HFFc6 (cell line): ENCODE results near the gene SH3BP5. TPM values are rescaled to one million over a fixed set of nuclear protein-coding genes. Genes with fewer than 3 reads are reported as not detected.
A peak's percentile ranks its signal among the peaks of the same experiment; 100 is the strongest.

Experiments used
- DNase-seq: peaks from one replicate; pipeline ENCODE4 v3.0.0-alpha.2; 2018
- H3K27ac Mint-ChIP-seq: 2 replicates; pipeline ENCODE4 v1.8.0; 2020; ENCODE audit warnings: mild to moderate bottlenecking, mixed read lengths
- H3K27me3 Mint-ChIP-seq: 2 replicates; pipeline ENCODE4 v1.8.0; 2021; ENCODE audit warnings: mild to moderate bottlenecking, moderate library complexity, mixed read lengths; ENCODE audit not compliant: insufficient read depth
- H3K36me3 Mint-ChIP-seq: 2 replicates; pipeline ENCODE4 v1.8.0; 2021; ENCODE audit warnings: low read depth, mixed read lengths
- H3K4me1 Mint-ChIP-seq: 2 replicates; pipeline ENCODE4 v1.8.0; 2020; ENCODE audit warnings: low read depth, mixed read lengths
- H3K4me3 Mint-ChIP-seq: 2 replicates; pipeline ENCODE4 v1.8.0; 2020; ENCODE audit warnings: mild to moderate bottlenecking, moderate library complexity, mixed read lengths
- H3K9me3 Mint-ChIP-seq: 2 replicates; pipeline ENCODE4 v1.8.0; 2020; ENCODE audit warnings: mild to moderate bottlenecking, mixed read lengths
- total RNA-seq, 6 experiments: library from RNA; stranded (reverse); fragmentation: NEBNext Ultra II Directional; extraction: Animal tissue kit (Norgen Biotek cat#: 25700); gene quantifications; 2 replicates in 1 of 6; 3 replicates in 5 of 6; pipeline ENCODE4 v1.2.3, GENCODE V29; 2021
- TF ChIP-seq, protein P1 (sequence below): fragments of 200-600 bp; sonication (generic); IDR thresholded peaks from 2 replicates; pipeline ENCODE4 v1.5.0; 2021; ENCODE audit warnings: antibody characterized with exemption, mild to moderate bottlenecking

The SH3BP5 gene
- total RNA-seq, 6 experiments from 2014 or later, result 10.8 to 14.2 (median 11.9) TPM

DNA sequence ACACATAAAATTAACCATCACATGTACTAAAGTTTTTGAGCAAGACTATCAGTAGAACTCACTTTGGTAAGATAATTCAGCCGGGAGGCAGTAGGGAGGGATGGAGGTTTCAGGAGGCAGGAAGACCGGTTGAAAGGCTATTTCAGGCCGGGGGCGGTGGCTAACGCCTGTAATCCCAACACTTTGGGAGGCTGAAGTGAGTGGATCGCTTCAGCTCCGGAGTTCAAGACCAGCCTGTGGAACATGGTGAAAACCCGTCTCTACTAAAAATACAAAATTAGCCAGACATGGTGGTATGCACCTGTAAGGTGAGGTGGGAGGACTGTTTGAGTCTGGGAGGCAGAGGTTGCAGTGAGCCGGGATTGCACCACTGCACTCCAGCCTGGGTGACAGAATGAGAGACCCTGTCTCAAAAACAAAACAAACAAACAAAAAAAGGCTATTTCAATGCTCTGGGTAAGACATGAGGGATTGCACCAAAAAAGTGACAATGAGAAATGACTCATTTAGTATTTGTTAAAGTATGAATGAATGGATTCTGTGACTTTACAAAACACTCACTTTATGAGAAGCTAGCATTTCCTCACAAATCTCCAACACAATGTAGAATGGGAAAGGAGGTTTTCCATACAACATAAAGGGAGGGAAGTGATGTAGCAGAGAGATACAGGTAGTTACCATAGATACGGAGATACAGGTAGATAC lies 43.9 kb downstream of the SH3BP5 start:
- DNase-seq, result no peak
- Mint-ChIP-seq H3K27ac (no peak overlapping the region), H3K9me3 (no peaks in the 10 kb centered on the region), H3K36me3 (no peaks in the 10 kb centered on the region), H3K4me3 (no peak overlapping the region), H3K4me1 (peaks cover 31% of the 10 kb centered on the region), H3K27me3 (peaks cover 3% of the 10 kb centered on the region)
- TF ChIP-seq, protein P1, sequence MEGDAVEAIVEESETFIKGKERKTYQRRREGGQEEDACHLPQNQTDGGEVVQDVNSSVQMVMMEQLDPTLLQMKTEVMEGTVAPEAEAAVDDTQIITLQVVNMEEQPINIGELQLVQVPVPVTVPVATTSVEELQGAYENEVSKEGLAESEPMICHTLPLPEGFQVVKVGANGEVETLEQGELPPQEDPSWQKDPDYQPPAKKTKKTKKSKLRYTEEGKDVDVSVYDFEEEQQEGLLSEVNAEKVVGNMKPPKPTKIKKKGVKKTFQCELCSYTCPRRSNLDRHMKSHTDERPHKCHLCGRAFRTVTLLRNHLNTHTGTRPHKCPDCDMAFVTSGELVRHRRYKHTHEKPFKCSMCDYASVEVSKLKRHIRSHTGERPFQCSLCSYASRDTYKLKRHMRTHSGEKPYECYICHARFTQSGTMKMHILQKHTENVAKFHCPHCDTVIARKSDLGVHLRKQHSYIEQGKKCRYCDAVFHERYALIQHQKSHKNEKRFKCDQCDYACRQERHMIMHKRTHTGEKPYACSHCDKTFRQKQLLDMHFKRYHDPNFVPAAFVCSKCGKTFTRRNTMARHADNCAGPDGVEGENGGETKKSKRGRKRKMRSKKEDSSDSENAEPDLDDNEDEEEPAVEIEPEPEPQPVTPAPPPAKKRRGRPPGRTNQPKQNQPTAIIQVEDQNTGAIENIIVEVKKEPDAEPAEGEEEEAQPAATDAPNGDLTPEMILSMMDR, result no peak

DNA sequence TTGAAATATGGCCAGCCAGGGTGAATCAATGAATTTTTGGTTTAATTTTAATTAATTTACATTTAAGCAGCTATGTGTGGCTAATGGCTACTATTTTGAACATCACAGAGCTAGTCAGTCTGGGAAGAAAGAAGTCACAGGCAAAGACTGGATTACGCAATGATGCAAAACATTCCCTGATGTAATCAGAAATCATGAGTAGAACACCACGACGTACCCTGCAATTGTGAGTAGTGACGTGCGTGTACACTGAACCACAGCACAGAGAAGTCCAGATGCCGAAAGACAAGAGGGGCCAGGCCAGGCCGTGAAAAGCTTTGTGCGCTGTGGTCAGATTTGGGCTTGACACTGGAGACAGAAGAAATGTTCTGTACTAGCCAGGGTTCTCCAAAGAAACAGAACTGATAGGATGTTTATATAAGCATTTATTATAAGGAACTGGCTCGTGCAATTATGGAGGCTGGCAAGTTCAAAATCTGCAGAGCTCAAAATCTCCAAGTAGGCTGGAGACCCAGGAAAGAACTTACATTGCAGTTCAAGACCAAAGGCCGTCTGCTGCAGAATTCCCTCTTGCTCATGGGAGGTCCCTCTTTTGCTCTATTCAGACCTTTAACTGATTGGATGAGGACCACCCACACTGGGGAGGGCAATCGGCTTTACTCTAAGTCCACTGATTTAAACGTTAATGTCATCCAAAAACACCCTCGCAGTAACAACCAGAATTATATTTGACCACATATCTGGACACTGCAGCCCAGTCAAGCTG lies 44.6 kb downstream of the SH3BP5 start:
- Mint-ChIP-seq H3K9me3 (no peaks in the 10 kb centered on the region), H3K4me1 (peaks cover 24% of the 10 kb centered on the region), H3K27ac (peak overlapping the region; percentile 78), H3K36me3 (no peaks in the 10 kb centered on the region), H3K27me3 (peaks cover 3% of the 10 kb centered on the region), H3K4me3 (peak overlapping the region; percentile 56; the same call in 1 of the 2 replicates)
- TF ChIP-seq, protein P1, result no peak
- DNase-seq, result peak; percentile 82

DNA sequence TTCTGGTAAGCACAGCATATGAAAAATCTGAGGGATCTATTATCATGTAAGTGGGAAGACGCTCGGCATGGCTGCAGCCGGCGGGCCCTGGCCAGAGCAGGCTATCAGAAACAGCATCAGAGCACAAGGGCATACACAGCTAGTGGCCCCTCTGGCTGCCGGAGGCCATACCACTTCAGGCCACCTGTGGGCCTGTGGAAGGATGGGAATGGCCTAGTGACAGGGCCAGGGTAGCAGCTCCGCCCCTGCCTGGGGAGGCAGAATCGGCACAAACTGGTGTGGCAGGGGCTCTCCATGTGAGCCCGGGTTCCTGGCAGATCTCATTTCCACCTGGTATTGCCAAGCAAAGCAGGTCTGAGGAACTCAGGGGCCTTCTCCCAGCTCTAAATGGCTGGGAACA lies 46.4 kb downstream of the SH3BP5 start:
- no peaks in the 10 kb centered on the region for H3K9me3 Mint-ChIP-seq
- no peaks in the 10 kb centered on the region for H3K36me3 Mint-ChIP-seq
- H3K4me3 Mint-ChIP-seq, result no peak overlapping the region
- peaks cover 26% of the 10 kb centered on the region for H3K4me1 Mint-ChIP-seq
- TF ChIP-seq, protein P1, result no peak
- DNase-seq, result no peak
- H3K27me3 Mint-ChIP-seq, result no peaks in the 10 kb centered on the region; the same call in 1 of the 2 replicates
- no peak overlapping the region for H3K27ac Mint-ChIP-seq

DNA sequence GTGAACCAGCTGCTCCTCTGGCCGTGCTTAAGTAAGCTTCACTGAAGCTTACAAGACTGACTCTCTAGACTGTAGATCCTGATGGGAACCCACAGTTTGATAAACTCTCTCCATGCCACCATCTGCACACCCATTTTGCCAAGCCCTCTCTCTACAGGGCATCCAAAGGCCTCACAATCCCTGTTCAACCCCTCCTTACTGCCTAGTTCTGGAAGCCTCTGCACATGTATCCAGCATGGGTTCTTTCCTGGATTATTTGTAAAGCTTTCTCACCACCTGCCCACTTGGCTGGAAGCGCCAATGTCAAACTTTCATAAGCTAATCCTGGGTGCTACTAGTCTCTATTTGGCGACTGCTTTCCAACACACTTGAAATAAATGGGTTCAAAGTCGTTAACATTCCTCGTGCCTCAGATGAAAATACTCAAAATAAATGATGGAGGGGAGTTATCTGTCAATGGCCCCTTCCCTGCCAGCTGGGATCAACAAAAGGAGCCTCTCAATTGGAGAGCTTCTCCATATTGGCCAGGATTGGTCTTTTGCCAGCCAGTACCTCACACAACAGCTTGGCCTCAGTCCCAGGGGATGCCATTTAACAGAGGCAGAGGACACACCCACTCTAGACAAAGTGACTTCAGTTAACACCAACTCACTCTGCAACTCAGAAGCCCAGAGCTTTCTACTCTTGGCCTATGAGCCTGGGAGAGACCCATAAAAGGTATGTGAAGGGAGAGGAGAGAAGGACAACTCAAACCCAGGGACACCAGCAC lies 48.1 kb downstream of the SH3BP5 start:
- Mint-ChIP-seq H3K4me3 (no peak overlapping the region), H3K9me3 (no peaks in the 10 kb centered on the region), H3K4me1 (peaks cover 38% of the 10 kb centered on the region), H3K27ac (no peak overlapping the region), H3K27me3 (no peaks in the 10 kb centered on the region; the same call in 1 of the 2 replicates), H3K36me3 (no peaks in the 10 kb centered on the region)
- DNase-seq, result peak; percentile 21
- TF ChIP-seq, protein P1, result no peak

DNA sequence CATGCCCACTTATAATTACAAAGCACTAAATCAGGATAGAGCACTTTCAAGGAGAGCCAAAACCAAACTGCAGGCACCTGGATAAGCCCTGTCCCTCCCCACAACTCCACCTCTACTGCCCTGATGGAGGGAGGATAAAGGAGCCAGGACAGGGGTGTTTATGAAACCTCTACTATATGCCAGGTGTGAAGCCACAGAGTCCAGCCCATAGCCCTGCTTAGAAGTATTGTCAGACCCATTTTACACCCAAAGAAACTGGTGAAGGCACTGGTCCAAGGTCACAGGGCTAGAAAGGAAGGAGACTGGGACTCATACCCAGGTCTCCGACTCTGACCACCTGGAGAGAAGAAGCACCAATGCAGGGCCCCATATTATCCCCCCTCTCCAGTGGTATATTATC lies 48.7 kb downstream of the SH3BP5 start:
- Mint-ChIP-seq H3K36me3 (no peaks in the 10 kb centered on the region), H3K4me3 (no peak overlapping the region), H3K4me1 (peaks cover 38% of the 10 kb centered on the region), H3K9me3 (no peaks in the 10 kb centered on the region), H3K27me3 (no peaks in the 10 kb centered on the region; the same call in 1 of the 2 replicates), H3K27ac (no peak overlapping the region)
- TF ChIP-seq, protein P1, result no peak
- no peak for DNase-seq
